Mucosa of gallbladder (tissue), 1 donor: ENCODE measurements around the gene NUP43. TPM values are rescaled to one million over a fixed set of nuclear protein-coding genes. Genes with fewer than 3 reads are reported as not detected.
"Not testable (repeated sequence)": the region's sequence is repeated elsewhere in the genome, so short reads cannot be mapped to it uniquely, and the experiment has no call there.

ENCODE experiments used
- DNase-seq: peaks from one replicate; pipeline ENCODE4 v3.0.0-alpha.2; 2020; ENCODE audit warnings: low spot score
- total RNA-seq: library from RNA; stranded (reverse); gene quantifications from one replicate; pipeline ENCODE4 v1.2.1, GENCODE V29; 2021
- donor health status: DM: no; HTN: no; CAD: no.

NUP43 gene
- total RNA-seq, 1 donor from 2014 or later: 31.6 TPM

GRCh38 chr6:149694921-149695320 lies 51.4 kb downstream of the NUP43 start:
- no peak for DNase-seq

DNA sequence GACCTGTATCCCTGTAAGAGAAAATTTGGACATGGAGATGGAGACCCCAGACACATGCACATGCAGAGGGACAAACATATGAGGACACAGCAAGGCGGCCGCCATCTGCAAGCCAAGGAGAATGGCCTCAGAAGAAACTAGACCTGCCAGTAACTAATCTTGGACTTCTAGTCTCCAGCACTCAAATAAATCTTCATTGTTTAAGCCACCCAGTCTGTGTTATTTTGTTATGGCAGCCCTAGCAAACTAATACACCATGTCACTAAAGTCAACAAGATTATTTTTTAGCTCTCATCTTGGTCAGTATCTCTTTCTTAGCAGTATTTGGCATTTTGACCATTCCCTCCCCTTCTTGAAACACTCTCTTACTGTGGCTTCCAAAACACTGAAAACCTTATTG lies 55.1 kb downstream of the NUP43 start:
- DNase-seq: no peak

DNA sequence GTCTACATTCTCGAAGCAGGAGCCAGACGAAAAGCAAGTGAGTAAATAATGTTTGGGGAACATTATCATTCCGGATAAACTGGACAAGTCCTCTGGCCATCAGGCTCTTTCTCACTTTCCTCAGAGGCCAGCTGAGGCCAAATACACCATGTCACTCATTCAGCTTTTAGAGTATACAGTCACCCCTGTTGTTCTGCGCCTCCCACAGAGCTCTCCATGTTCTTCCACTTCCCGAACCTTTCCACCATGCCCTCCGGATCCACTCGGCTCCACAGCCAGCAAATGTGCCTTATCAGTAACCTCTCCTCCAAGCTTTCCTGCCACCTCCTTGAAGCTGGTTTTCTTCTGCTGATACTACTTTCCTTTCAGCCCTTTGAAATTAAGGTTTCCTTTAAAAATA lies 60.1 kb downstream of the NUP43 start:
- DNase-seq: no peak

- no peak for DNase-seq
Measured at GRCh38 chr6:149683256-149683859, 63.0 kb downstream of the NUP43 start.

- DNase-seq: not testable (repeated sequence)
Measured at GRCh38 chr6:149681845-149682244, 64.5 kb downstream of the NUP43 start.

- DNase-seq: no peak
Measured at GRCh38 chr6:149681209-149681608, 65.1 kb downstream of the NUP43 start.

- no peak for DNase-seq
Measured at GRCh38 chr6:149680503-149680902, 65.8 kb downstream of the NUP43 start.

Other genes with a start within 250 kb of the NUP43 start
- gene PPIL4, start 200.5 kb downstream of the NUP43 start, total RNA-seq: 21.1 TPM
- 45.0 TPM for gene GINM1, start 180.2 kb downstream of the NUP43 start, total RNA-seq
- gene KATNA1, start 97.8 kb downstream of the NUP43 start, total RNA-seq: 8.5 TPM
- 31.9 TPM for gene LATS1, start 28.4 kb downstream of the NUP43 start, total RNA-seq
- gene PCMT1, start 3.2 kb upstream of the NUP43 start, total RNA-seq: 50.9 TPM
- 50.0 TPM for gene LRP11, start 117.8 kb upstream of the NUP43 start, total RNA-seq
- gene RAET1E, start 151.6 kb upstream of the NUP43 start, total RNA-seq: 0.23 TPM
- gene RAET1G, start 176.6 kb upstream of the NUP43 start, total RNA-seq: 0.52 TPM
- gene ULBP2, start 195.5 kb upstream of the NUP43 start, total RNA-seq: 0.14 TPM
- gene ULBP1, start 217.4 kb upstream of the NUP43 start, total RNA-seq: 0.09 TPM